LNCAP (cell line): ENCODE measurements around the gene MICALL2.

Experiments
- TF ChIP-seq, protein P1 (sequence below): fragments of 450-650 bp; IDR thresholded peaks from 2 replicates; pipeline ENCODE4 v1.5.1; 2017; ENCODE audit warnings: mild to moderate bottlenecking

The MICALL2 gene

GRCh38 chr7:1490837-1491236 lies 31.6 kb upstream of the MICALL2 start:
- TF ChIP-seq, protein P1, sequence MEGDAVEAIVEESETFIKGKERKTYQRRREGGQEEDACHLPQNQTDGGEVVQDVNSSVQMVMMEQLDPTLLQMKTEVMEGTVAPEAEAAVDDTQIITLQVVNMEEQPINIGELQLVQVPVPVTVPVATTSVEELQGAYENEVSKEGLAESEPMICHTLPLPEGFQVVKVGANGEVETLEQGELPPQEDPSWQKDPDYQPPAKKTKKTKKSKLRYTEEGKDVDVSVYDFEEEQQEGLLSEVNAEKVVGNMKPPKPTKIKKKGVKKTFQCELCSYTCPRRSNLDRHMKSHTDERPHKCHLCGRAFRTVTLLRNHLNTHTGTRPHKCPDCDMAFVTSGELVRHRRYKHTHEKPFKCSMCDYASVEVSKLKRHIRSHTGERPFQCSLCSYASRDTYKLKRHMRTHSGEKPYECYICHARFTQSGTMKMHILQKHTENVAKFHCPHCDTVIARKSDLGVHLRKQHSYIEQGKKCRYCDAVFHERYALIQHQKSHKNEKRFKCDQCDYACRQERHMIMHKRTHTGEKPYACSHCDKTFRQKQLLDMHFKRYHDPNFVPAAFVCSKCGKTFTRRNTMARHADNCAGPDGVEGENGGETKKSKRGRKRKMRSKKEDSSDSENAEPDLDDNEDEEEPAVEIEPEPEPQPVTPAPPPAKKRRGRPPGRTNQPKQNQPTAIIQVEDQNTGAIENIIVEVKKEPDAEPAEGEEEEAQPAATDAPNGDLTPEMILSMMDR: no peak

GRCh38 chr7:1489336-1489735 lies 30.1 kb upstream of the MICALL2 start:
- TF ChIP-seq, protein P1: no peak

GRCh38 chr7:1488016-1488415 lies 28.7 kb upstream of the MICALL2 start:
- TF ChIP-seq, protein P1: no peak

- TF ChIP-seq, protein P1: no peak
Observed at GRCh38 chr7:1487466-1487865, 28.2 kb upstream of the MICALL2 start.

GRCh38 chr7:1486571-1486970 lies 27.3 kb upstream of the MICALL2 start:
- TF ChIP-seq, protein P1: no peak

- TF ChIP-seq, protein P1: no peak
Observed at GRCh38 chr7:1485156-1485555, 25.9 kb upstream of the MICALL2 start.

- TF ChIP-seq, protein P1: no peak
Observed at GRCh38 chr7:1484569-1484968, 25.3 kb upstream of the MICALL2 start.
